ENCODE results near the gene LGI4.

LGI4 gene
- 0.44 to 0.97 reads per million in 2 donors for total RNA-seq

DNA sequence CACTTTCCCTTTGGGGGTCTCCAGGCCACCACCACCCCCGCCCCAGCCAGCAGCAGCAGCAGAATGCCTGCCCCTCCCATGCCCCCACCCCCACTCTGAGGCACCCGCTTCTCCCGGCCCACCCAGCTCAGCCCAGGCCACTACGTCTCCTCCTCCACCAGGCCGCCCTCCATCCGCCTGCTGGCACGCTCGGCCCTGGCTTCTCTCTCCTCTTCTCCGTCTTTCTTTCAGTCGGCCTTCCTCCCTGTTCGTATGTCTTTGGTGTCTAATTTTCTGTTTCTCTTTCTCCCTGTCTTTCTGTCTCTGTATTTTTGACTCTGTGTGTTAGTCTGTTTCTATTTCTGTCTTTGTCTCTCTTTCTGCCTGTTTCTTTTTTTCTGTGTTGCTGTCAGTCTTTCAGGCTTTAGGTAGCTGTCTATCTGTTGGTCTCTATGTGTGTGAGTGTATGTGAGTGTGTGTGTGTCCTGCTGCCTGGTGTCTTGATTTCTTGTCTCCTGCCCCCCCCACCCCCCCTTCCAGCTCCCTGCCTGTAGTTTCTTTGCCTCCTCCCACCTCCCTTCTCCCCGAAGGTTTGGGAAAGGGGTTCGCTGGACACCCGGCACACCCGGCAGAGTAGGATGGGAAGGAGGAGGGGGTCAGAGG is at the start of gene LGI4:
TSS of gene LGI4 (minus strand) at position 459 of the 642 bp plus-strand sequence. CDS start at position 80, 379 bp downstream.
- no peak for DNase-seq

DNA sequence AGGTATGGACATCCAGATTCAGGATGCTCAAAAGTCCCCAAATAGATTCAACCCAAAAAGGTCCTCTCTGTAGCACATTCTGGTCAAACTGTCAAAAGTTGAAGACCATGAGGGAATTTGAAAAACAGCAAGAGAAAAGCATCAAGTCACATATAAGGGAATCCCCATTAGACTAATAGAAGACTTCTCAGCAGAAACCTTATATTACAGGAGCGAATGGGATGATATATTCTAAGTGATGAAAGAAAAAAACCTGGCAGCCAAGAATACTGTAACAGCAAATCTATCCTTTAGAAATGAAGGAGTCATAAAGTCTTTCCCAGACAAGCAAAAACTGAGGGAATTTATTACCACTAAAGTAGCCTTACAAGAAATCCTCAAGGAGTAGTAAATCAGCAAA is 49.4 kb upstream of the LGI4 start:
- DNase-seq: no peak

DNA sequence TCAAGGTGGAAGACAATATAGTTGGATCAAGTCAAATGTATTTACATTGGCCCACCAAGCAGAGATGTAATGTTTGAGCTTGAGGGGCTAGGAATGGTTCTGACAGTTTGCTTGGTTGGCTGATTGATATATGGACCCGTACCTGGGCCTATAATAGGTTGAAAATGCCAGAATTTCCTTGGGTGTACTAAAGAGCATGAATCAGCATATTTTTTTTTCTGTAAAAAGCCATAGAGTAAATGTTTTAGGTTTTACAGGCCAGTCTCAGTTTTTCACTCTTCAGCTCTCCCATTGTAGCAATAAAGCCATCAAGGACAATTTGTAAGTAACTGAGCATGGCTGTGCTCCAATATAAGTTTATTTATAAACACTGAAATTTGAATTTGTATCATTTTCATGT is 46.5 kb upstream of the LGI4 start:
- no peak for DNase-seq

DNA sequence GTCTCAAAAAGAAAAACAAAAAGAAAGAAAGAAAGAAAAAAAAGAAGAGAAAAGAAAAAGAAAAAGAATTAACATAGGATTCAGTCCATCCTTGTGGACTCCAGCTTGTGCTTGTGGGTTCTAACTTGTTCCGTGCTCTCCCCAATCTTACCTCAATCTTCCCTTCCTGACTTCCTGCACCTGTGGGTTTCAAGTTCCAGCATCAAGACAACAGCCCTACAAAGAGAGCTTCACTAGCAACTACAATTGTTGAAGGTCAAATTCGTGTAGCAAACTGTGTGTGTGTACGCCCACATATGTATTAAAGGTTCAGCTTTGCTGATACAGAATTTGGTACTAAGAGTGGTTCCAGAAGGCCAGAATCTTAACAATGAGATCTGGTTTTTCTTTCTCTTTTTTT is 45.0 kb upstream of the LGI4 start:
- no peak for DNase-seq

DNA sequence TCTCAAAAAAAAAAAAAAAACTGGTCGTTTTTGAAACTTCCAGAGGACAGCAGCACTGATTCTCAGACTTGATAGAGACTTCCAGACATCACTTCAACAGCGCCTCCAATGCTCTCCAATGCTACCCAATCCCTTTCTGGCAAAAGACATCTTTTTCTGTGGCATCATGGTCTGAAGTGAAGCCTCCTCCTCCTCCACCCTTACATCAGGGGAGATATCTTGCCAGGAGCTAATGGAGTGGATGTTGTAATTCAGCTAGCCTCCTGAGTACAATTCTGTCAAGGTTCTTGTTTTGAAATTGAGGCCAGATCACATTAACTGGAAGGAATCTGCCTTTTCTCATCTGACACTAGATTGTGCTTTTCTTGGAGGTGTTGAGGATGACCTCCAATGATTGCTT is 43.8 kb upstream of the LGI4 start:
- no peak for DNase-seq

DNA sequence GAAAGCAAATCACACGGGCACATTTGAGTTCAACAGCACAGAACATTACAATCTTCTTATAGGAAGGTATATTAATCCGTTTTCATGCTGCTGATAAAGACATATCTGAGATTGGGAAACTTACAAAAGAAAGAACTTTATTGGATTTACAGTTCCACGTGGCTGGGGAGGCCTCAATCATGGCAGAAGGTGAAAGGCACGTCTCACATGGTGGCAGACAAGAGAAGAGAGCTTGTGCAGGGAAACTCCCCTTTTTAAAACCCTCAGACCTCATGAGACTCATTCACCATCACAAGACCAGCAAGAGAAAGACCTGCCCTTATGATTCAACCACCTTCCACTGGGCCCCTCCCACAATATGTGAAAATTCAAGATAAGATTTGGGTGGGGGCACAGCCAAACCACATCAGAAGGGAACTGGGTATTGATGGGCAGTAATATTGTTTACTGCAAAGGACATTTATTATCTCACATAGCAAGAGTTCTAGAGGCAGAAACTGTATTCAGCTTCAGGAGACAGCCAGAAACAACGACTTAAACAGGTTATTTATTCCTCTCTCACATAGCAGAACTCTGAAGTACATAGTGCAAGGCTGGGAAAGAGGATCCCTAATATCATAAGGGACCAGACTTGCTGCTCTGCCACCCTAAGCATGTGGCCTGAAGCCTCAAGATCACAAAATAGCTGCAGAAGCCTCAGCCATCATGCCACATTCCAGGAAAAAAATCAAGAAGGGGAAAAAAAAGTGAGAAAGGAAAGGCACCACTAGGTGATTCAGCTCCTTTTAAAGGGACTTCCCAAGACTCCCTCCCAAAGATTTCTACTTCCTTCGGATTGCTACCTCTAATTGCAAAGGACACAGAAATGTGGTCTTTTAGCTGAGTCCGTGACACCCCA is 42.8 kb upstream of the LGI4 start:
- no peak for DNase-seq

DNA sequence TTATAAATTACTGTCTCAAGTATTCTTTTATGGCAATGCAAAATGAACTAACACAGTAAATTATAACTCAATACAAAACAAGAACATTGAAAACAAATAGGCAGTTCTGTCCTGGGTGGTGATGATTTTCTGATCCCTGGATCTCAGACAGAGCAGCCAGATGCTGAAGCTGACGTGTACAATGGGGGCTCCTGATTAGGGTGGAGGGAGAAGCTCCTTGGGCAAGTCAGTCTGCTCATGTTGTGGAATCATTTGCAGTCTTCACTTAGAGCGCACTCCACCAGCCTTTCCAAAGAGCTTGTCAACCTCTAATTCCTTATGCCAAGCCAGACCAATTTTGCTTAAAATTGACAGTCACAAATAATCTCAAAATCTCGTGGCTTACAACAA is 41.3 kb upstream of the LGI4 start:
- DNase-seq: no peak

DNA sequence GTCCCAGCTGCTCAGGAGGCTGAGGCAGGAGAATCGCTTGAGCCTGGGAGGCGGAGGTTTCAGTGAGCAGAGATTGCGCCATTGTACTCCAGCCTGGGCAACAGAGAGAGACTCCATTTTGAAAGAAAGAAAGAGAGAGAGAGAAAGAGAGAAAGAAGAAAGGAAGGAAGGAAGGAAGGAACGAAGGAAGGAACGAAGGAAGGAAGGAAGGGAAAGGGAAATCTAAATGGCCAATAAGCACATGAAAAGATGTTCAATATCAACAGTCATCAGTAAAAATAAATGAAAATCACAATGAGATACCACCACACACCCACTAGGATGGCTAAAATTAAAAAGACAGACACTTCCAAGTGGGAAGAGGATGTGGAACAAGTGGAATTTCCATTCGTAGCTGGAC is 39.4 kb upstream of the LGI4 start:
- no peak for DNase-seq

DNA sequence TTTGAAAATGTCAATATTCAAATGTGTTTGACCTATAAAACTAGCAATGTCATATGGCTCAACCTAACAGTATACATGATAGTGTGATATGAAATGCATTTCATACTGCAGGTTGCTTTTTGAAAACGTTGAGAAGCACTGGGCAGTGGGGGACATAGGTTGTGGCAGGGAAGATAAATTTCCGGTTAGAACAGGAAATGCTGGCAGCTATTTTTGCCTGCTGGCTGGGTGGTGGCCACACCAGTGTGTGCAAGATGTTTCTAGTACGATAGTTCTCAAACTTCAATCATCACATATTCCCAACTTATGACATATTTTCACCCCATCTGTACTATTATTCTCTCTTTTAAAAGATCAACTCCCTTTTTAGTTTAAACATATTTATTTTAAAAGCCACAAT is 36.9 kb upstream of the LGI4 start:
- DNase-seq: no peak

DNA sequence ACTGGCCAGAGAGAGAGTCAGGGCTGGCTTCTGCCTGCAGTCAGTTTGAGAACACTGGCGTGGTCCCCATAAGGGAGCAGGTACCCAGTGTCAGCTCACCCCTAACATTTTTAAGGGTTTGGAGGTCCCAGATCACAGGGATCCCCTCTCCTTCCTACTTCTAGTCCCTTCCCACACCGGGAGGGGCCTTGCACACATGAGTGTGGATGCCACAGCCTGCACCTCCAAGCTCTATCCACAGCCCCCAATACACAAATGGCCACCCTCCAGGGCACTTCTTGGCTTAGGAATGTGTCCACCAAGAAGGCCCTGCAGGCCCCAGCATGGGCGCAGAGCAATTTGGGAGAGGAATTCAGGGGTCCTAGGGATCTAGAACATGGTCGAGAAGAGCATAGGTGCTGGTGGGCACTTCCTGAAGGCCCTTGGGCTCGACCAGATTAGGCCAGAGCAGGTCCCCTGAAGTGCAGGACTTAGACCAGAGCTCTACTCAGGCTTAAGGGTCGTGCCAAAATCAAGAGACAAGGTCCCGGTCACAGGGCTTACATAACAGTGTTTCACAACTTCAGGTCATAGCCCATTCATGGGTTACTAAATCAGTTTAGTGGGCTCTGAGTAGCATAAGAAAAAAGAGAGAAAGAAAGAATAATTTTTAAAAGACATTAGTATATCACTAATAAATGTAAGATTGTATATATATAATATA is 35.7 kb upstream of the LGI4 start:
- no peak for DNase-seq

DNA sequence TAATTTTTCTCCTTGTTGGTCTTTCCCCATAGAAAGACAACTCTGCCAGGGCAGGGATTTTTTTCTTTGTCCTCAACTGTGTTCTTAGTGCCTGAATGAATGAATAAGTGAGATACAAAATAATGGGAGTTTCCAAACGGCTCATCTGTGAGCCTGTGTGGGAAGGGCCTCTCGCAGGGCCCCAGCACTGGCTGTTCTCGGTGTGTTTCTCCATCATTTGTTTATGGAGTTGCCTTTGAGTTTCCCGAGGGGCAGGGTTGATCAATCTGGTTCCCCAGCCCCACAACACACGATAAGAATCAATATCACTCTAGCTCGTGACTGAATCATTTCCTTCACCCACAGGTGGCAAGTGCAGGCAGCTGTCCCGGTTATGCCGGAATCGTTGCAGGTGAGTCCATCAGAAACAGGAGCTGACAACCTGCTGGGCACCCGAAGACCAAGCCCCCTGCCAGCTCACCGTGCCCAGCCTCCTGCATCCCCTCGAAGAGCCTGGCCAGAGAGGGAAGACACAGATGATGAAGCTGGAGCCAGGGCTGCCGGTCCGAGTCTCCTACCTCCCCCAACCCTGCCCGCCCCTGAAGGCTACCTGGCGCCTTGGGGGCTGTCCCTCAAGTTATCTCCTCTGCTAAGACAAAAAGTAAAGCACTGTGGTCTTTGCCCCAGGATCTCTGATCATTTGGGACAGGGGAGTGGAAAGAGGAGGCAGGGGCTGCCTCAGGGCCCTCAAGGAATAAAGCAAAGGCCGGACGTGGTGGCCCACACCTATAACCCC is 34.5 kb upstream of the LGI4 start:
- DNase-seq: no peak

DNA sequence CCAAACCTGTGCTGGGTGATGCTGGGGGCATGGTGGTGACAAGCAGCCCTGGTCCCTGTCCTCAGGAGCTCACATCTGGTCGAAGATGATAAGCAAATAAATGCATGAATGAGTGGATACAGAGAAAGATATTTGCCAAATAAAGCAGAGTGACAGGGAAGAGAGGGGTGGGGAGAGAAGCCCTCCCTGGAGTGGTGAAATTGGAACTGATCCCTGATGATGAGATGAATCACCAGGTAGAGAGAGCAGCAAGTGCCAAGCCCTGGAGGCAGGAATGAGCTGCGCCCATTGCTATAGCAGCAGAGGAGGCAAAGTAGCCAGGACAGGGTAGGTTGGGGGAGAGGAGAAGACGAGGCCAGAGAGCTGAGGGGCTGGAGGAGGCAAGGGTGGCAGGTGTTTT is 33.3 kb upstream of the LGI4 start:
- no peak for DNase-seq

DNA sequence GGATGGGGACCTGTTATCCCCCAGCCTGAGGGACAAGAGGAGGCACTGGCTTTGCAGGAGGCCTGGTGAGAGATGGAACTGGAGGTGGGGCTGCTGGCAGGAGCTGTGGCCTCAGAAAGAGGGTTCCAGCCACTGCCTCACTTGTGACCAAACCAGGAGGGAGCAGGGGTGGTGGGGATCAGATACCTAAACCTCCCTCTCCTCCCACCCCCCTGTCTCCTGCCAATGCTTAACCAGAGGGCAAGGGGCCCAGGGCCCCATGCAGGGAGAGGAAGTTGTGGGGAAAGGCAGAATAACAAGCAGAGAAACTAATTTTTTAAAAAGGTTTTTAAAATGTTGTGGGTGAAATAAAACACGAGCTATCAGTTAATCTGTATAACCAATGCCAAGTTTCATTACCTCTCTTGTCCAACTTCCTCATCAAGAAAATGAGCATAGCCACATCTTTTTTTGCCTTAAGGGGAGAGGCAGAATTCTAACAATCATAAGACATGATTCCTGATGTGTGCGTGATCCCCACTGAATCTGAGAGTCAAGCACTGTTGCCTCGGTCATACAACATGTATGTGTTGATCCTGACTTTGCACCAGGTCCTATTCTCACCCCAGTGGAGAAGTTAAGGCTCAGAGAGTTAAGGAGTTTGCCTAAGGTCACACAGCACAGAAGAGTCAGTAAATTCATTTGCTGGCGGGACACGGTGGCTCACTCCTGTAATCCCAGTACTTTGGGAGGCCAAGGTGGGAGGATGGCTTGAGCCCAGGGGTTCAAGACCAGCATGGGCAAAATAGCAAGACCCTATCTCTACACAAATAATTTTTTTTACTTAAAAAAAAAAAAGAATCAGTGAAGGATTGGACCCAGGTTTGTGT is 32.6 kb upstream of the LGI4 start:
- no peak for DNase-seq

DNA sequence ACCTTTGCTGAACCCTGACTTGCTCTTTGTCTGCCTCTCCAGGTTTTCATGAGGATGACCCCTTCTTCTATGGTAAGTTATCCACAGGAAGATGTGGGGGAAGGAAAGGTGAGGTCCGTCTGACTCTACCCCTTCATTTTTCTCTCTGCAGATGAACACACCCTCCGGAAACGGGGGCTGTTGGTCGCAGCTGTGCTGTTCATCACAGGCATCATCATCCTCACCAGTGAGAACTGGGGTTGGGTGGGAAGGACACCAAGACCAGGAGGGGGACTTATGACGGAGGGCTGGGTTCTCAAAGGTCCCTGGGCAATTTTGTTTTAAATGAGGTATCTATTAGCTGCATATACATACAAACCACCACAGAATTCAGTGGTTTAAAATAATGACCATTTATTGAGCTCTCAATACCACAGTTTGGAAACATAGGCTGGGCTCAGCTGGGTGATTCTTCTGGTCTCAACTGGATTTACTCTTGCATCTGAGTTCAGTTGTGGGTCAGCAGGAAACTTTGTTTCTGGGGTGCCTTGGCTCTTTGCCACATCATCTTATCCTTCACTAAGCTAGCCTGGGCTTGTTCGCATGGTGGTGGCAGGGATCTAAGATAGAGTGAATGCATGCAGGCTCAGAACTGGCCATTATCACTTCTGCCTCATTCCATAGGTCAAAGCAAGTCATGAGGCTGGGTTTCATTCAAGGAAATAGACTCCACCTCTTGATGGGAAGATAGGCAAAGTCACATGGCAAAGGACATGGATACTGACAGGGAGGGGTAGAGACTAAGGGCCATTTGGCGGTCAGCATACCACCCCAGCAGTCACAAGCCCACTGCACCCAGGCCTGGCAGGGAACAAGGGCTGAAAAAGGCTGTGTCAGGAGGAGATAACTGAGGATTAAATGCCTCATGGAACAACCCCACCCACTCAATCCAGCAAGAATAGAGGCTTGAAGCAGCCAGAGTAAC is 31.5 kb upstream of the LGI4 start:
- DNase-seq: no peak

DNA sequence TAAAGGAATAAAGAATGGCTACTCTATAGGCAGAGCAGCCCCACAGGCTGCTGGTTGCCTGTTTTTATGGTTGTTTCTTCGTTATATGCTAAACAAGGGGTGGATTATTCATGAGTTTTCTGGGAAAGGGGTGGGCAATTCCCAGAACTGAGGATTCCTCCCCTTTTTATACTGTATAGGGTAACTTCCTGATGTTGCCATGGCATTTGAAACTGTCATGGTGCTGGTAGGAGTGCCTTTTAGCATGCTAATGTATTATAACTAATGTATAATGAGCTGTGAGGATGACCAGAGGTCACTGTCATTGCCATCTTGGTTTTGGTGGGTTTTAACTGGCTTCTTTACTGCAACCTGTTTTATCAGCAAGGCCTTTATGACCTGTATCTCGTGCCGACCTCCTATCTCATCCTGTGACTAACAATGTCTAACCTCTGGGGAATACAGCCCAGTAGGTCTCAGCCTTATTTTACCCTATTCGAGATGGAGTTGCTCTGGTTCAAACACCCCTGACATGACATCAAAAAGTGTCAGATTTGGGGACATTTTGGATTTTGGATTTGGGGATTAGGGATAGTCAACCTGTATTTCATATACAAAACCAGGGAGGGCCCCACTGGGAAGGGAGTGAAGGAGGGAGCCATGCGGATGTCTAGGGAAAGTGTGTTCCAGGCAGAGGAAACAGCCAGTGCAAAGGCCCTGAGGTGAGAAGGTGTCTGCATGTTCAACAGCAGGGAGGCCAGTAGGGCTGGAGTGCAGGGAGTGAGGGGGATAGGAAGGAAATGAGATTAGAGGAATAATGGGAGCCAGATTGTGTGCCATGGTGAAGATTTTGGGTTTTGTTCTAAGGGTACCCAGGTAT is 30.6 kb upstream of the LGI4 start:
- DNase-seq: no peak

DNA sequence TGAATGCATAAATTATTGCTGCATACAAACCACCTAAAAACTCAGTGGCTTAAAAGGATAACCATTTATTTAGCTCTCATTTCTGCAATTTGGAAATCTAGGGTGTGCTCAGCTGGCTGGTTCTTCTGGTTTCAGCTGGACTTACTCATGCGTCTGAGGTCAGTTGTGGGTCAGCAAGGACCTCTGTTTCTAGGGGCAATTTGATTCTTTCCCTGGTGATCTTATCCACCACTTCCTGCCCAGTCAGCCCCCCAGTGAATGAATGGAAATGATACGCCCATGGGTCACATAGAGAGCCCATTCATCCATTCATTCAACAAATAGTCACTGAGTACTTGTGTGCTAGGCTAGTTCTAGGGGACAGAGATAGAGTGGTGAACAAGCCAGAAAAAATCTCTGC is 29.6 kb upstream of the LGI4 start:
- DNase-seq: no peak

DNA sequence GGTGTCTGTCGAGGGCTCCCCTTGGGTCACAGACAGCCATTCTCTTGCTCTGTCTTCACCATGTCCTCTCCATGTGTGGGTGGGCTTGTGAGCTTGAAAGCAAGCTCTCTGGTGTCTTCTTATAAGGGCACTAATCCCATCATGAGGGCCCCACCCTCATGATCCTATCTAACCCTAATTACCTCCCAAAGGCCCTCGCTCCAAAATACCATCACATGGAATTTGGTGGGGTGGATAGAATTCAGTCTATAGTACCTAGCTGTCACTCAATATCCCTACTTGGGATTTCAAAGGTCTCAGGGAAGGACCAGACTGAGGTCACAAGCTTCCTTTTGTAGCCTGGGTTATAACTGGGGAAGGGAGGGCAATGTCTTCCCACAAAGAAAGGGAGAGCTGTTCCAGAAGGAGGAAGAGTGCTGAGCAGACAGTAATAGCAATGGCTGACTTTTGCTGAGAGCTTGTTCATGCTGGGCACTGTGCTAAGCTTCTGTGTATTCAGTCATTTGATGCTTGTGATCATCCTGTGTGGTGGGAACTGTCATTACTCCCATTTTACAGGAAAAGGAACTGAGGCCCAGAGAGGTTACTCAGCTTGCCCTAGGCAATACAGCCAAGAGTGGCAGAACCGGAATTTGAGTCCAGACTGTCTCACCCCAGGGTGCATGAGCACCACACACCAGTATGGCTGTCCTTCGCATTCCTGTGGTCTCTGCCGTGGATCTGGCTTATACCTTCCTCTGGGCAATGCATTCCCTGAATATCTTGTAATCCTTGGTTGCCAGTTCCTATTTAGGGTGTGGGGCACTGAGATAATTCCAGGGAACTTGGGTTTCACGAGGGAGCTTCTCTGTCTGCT is 27.8 kb upstream of the LGI4 start:
- DNase-seq: no peak

DNA sequence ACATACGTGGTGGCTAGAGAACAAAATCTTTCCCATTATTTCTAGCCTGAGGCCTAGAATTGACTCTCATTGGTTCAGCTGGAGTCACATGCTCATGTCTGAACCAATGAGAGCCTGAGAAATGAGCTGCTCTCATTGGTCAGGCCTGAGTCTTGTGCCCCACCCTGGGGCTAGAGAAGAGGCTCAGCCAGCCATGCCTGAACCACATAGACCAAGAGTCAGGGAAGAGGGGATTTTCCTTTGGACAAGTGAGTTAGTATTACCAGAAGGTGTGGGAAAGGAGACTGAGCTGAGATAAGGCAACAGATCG is 26.5 kb upstream of the LGI4 start:
- DNase-seq: no peak

Data from activated gamma-delta T cell (primary cell).